ENCODE results near the gene WASHC3. TPM values are rescaled to one million over a fixed set of nuclear protein-coding genes. Genes with fewer than 3 reads are reported as not detected.
A peak's percentile ranks its signal among the peaks of the same experiment; 100 is the strongest.

WASHC3 gene
- total RNA-seq, 3 donors from 2014 or later, result 68.1 to 99.9 (median 74.1) TPM

- no peak overlapping the region for H3K27ac ChIP-seq
- no peaks in the 10 kb centered on the region for H3K27me3 ChIP-seq
- TF ChIP-seq POLR2A (IDR thresholded peaks at IDR 0.05) (no peak), CTCF (IDR thresholded peaks at IDR 0.05) (no peak), POLR2AphosphoS5 (IDR thresholded peaks at IDR 0.05) (no peak)
- H3K4me3 ChIP-seq, result no peak overlapping the region
- intact Hi-C loops (cut with DNase I; ENCODE audit: low total_unique reads), result no loop called here
- DNase-seq (ENCODE audit: low spot score in 2 of 2), result no peak
- no peaks in the 10 kb centered on the region for H3K9me3 ChIP-seq
- no peaks in the 10 kb centered on the region for H3K36me3 ChIP-seq
- H3K4me1 ChIP-seq, result no peaks in the 10 kb centered on the region
Measured at GRCh38 chr12:101997102-101997501, 64.7 kb downstream of the WASHC3 start.

- no peaks in the 10 kb centered on the region for H3K27me3 ChIP-seq
- no peak overlapping the region for H3K4me3 ChIP-seq
- DNase-seq (ENCODE audit: low spot score in 2 of 2), result no peak
- H3K27ac ChIP-seq, result no peak overlapping the region
- intact Hi-C loops (cut with DNase I; ENCODE audit: low total_unique reads), result no loop called here
- no peak for TF ChIP-seq POLR2A (IDR thresholded peaks at IDR 0.05)
- no peak for TF ChIP-seq CTCF (IDR thresholded peaks at IDR 0.05)
- no peak for TF ChIP-seq POLR2AphosphoS5 (IDR thresholded peaks at IDR 0.05)
- no peaks in the 10 kb centered on the region for H3K9me3 ChIP-seq
- no peaks in the 10 kb centered on the region for H3K36me3 ChIP-seq
- H3K4me1 ChIP-seq, result no peaks in the 10 kb centered on the region
Measured at GRCh38 chr12:101995684-101996083, 66.1 kb downstream of the WASHC3 start.

DNA sequence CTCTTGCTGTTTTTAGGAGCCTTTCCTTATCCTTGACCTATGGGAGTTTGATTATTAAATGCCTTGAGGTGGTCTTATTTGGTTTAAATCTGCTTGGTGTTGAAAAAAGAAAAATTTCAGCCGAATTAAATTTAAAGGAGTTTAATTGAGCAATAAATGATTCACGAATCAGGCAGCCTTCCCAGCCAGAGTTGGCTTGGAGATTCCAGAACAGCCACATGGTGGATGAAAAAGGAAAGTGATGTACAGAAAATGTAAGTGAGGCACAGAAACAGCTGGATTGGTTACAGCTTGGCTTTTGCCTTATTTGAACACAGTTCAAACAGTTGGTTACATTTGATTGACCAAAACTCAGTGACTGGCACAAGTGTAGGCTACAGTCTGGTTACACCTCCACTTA is 69.7 kb downstream of the WASHC3 start:
- DNase-seq (ENCODE audit: low spot score in 2 of 2), result no peak
- H3K9me3 ChIP-seq, result no peaks in the 10 kb centered on the region
- no peaks in the 10 kb centered on the region for H3K36me3 ChIP-seq
- TF ChIP-seq CTCF (IDR thresholded peaks at IDR 0.05) (no peak), POLR2AphosphoS5 (IDR thresholded peaks at IDR 0.05) (no peak)
- no peak overlapping the region for H3K27ac ChIP-seq
- H3K4me3 ChIP-seq, result no peak overlapping the region
- H3K4me1 ChIP-seq, result no peaks in the 10 kb centered on the region
- intact Hi-C loops (cut with DNase I; ENCODE audit: low total_unique reads), result no loop called here
- no peaks in the 10 kb centered on the region for H3K27me3 ChIP-seq

DNA sequence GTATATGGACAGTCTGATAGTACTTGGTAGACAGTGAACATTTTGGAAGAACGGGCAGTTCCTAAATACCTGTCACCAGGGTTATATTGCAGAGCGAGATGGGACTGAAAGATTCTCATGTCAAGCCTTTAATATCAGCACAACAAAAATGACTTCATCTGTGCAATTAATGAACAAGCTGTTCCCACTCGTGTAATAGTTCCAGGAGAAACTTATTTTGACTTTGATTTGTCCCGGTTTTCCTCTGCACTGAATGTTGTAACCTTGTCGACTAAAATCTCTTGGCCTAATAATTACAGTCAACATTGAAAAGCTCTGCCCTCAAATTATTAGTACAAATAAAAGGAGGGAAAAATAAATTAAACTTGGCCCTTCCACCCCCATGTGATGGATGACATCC is 79.5 kb downstream of the WASHC3 start:
- no peak overlapping the region for H3K27ac ChIP-seq

DNA sequence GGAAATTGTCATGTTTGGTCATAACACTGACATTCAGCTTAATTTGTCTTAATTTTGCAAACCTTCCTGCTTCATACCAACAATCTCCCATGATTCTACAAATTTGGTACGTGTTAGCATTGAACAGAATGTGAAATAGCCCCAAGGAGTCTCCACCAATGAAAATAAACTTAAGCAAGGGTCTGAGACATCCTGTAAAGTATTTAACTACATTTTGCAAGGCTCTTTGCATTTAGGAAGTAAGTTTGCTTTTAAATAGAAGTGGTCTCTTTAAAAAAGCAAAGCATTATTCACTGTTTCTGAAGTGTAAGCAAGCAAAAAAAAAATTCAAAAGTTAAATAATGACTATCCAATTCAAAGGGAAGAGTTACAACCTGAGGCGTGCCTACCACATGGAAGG is 79.9 kb downstream of the WASHC3 start:
- no peaks in the 10 kb centered on the region for H3K36me3 ChIP-seq
- intact Hi-C loops (cut with DNase I; ENCODE audit: low total_unique reads), result no loop called here
- no peaks in the 10 kb centered on the region for H3K4me1 ChIP-seq
- DNase-seq (ENCODE audit: low spot score in 2 of 2), result no peak
- no peak for TF ChIP-seq POLR2AphosphoS5 (IDR thresholded peaks at IDR 0.05)
- no peak for TF ChIP-seq POLR2A (IDR thresholded peaks at IDR 0.05)
- TF ChIP-seq CTCF (IDR thresholded peaks at IDR 0.05), result no peak
- H3K4me3 ChIP-seq, result no peak overlapping the region
- no peaks in the 10 kb centered on the region for H3K9me3 ChIP-seq
- peak overlapping the region in 1 of 2 donors; percentile 12 for H3K27ac ChIP-seq
- H3K27me3 ChIP-seq, result no peaks in the 10 kb centered on the region

More for the DNA sequence above, 79.5 kb downstream of the WASHC3 start:
- Histone ChIP-seq H3K9me3 (no peaks in the 10 kb centered on the region), H3K4me1 (no peaks in the 10 kb centered on the region), H3K36me3 (no peaks in the 10 kb centered on the region), H3K27me3 (no peaks in the 10 kb centered on the region), H3K4me3 (no peak overlapping the region)
- no peak for DNase-seq (ENCODE audit: low spot score in 2 of 2)
- intact Hi-C loops (cut with DNase I; ENCODE audit: low total_unique reads), result no loop called here
- TF ChIP-seq POLR2AphosphoS5 (IDR thresholded peaks at IDR 0.05), result no peak
- no peak for TF ChIP-seq POLR2A (IDR thresholded peaks at IDR 0.05)
- TF ChIP-seq CTCF (IDR thresholded peaks at IDR 0.05), result no peak

All from breast epithelium (tissue), 4 donors.